LNCAP (cell line): ENCODE results near the gene TMIGD2.

ENCODE experiments used
- TF ChIP-seq, protein P1 (sequence below): fragments of 450-650 bp; IDR thresholded peaks from 2 replicates; pipeline ENCODE4 v1.5.1; 2017; ENCODE audit warnings: mild to moderate bottlenecking

TMIGD2 gene

DNA sequence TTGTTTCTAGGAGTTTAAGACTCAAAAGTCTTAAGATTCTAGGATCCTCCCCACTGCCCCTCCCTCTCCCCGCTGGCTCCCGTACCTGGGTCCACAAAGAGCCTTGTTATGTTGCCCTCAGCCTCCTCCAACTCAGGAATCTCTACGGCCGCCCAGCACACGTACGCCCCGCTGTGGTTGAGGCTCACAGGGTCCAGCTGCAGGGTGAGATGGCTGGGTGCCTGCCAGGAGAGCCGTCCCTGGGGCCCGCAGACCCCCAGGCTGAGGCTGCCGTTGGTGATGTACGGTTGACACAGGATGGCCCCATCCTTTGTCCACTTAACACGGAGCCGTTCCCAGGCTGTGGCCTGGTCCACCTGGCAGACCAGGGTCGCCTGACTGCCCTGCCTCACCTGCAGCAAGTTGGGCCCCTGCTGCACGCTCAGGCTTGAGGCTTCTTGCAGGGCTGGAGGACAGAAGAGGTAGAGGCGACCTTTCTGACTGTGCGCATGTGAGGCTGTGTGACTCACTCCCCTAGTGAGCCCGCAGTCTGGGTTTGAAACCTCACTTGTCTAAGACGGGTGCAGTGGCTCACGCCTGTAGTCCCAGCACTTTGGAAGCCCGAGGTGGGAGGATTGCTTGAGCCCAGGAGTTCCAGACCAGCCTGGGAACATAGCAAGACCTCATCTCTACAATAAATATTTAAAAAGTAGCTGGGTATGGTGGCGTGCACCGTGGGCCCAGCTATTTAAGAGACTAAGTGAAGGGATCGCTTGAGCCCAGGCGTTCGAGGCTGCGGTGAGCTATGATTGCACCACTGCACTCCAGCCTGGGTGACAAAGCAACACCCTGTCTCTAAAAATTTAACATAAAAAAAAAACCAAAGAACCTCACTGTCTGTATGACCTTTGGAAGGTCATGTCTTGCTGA lies 4.0 kb downstream of the TMIGD2 start:
- TF ChIP-seq, protein P1, sequence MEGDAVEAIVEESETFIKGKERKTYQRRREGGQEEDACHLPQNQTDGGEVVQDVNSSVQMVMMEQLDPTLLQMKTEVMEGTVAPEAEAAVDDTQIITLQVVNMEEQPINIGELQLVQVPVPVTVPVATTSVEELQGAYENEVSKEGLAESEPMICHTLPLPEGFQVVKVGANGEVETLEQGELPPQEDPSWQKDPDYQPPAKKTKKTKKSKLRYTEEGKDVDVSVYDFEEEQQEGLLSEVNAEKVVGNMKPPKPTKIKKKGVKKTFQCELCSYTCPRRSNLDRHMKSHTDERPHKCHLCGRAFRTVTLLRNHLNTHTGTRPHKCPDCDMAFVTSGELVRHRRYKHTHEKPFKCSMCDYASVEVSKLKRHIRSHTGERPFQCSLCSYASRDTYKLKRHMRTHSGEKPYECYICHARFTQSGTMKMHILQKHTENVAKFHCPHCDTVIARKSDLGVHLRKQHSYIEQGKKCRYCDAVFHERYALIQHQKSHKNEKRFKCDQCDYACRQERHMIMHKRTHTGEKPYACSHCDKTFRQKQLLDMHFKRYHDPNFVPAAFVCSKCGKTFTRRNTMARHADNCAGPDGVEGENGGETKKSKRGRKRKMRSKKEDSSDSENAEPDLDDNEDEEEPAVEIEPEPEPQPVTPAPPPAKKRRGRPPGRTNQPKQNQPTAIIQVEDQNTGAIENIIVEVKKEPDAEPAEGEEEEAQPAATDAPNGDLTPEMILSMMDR = no peak

DNA sequence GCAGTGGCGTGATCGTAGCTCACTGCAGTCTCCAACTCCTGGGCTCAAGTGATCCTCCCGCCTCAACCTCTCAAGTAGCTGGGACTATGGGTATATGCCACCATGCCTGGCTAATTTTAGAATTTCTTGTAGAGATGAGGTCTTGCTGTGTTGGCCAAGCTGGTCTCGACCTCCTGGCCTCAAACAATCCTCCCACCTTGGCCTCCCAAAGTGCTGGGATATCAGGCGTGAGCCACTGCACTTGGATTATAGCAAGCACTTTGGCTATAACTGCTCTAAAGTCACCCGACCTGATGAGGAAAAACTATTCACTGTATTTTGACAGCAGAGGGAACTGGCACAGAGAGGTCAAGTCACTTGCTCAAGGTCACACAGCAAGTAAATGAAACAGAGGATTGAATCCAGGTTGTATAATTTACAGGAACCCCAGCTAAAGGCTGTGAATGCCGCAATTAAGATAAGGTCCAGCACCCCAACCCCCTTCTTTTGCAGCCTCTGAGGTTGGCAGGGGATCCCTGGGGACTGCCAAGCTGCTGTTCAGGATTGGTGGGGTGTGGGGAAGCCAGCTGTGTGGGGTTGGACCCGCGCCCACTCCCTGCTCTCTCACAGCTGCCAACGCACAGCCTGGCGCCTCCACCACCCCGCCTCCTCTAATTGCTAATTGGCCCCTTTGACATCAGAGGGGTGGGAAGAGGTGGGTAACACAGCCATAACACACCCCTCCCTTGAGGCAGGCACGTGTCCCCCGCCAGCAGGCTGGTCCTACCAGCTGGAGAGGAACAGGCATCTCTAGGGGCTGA lies 6.0 kb downstream of the TMIGD2 start:
- TF ChIP-seq, protein P1 = no peak

DNA sequence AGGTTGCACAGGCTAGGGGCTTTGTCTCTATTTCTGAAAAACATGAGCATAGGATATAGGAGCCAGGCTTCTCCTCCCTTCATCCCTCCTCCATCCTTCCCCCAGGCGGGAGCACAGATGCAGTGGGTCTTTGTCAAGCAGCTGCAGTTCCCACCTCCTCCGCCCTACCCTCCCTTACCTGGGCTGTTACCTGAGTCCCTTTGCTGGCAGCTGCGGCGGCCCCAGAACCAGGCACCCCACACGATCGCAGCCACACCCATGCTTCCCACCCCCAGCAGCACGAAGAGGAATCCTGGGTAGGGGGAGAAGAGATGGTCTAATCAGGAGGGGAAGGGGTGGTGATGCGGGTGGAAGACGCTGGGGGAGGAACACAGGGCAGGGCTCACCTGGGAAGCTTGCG lies 7.8 kb downstream of the TMIGD2 start:
- TF ChIP-seq, protein P1 = no peak

DNA sequence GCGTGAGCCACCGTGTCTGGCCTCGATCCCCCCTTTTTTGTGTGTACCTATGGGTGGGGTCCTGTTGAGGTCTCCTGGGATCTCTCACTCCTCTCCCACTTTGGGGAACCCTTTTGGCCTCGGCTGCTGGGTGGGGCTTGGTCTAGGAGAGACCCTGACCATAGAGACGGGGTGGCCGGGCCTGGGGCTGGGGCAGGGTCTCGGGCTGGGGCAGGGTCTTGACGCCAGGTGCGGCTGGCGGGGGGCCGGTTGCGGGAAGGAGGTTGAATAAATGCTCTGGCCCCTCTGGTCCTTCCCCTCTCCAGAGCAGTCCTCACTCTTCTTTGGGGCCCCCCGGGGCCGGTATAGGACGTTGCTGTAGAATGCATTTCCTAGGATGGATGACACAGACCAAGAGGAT lies 9.7 kb downstream of the TMIGD2 start:
- TF ChIP-seq, protein P1 = no peak

GRCh38 chr19:4291184-4291732 lies 10.9 kb downstream of the TMIGD2 start:
- TF ChIP-seq, protein P1 = no peak

DNA sequence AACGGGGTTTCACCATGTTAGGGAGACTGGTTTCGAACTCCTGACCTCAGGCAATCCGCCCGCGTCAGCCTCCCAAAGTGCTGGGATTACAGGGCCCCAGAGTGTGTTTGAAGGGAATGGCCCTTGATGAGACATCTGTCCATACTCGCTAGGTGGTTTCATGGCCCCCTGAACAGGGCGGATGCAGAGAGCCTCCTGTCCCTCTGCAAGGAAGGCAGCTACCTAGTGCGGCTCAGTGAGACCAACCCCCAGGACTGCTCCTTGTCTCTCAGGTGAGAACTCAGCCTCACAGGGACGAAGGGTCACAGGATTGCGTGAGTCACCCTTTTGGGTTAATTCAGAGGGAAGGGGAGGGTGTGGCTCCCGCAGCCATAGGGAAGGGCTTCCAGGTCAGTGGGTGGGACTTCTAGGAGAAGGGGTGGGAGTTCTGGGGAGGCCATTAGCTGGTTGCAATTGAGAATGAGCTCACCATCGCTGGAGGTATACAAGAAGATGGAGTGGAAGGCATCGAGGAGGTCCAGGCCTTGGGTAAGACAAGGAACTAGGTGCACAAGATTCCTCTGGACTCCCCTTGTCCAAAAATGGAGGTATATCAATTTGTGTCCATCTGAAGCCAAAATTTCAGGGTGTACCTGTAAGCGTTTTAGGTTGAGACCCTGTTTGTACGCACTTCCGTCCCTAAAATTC lies 14.0 kb downstream of the TMIGD2 start:
- TF ChIP-seq, protein P1 = no peak

- TF ChIP-seq, protein P1 = no peak
These were observed 17.2 kb downstream of the TMIGD2 start for GRCh38 chr19:4284974-4285373.
